Neutrophil (primary cell): ENCODE data around the gene PRKN.
A peak's percentile ranks its signal among the peaks of the same experiment; 100 is the strongest.

ENCODE experiments used
- H3K27ac ChIP-seq: fragments of 200-600 bp; sonication (generic); 2 replicates; pipeline ENCODE4 v1.5.1; 2016; ENCODE audit warnings: mild to moderate bottlenecking, moderate library complexity
- H3K27me3 ChIP-seq: fragments of 200-600 bp; sonication (generic); 2 replicates; pipeline ENCODE4 v1.6.0; 2016; ENCODE audit warnings: mild to moderate bottlenecking
- H3K36me3 ChIP-seq: fragments of 200-600 bp; sonication (generic); 2 replicates; pipeline ENCODE4 v1.5.1; 2017
- H3K4me1 ChIP-seq, 2 experiments: fragments of 200-600 bp in 1 of 2; sonication (generic) in 1 of 2; 1 replicate in 1 of 2; 2 replicates in 1 of 2; pipeline versions ENCODE4 v1.5.1 to v1.6.1; 2013 to 2016; ENCODE audit warnings: low read depth in 1 of 2, low read length in 1 of 2, mild to moderate bottlenecking in 1 of 2, moderate library complexity in 1 of 2; ENCODE audit not compliant: control insufficient read depth in 1 of 2, insufficient read depth in 1 of 2
- H3K4me3 ChIP-seq, 2 experiments: fragments of 200-600 bp in 1 of 2; sonication (generic) in 1 of 2; 1 replicate in 1 of 2; 2 replicates in 1 of 2; pipeline ENCODE4 v1.5.1; 2013 to 2016; ENCODE audit warnings: low read depth in 1 of 2, low read length in 1 of 2, mild to moderate bottlenecking in 1 of 2, moderate library complexity in 1 of 2
- H3K9me3 ChIP-seq: fragments of 200-600 bp; sonication (generic); 2 replicates; pipeline ENCODE4 v1.5.1; 2016
- TF ChIP-seq, protein P1 (sequence below): fragments of 200-600 bp; sonication (generic); IDR thresholded peaks from 2 replicates; pipeline ENCODE4 v1.5.1; 2016; ENCODE audit warnings: antibody characterized with exemption

PRKN gene

DNA sequence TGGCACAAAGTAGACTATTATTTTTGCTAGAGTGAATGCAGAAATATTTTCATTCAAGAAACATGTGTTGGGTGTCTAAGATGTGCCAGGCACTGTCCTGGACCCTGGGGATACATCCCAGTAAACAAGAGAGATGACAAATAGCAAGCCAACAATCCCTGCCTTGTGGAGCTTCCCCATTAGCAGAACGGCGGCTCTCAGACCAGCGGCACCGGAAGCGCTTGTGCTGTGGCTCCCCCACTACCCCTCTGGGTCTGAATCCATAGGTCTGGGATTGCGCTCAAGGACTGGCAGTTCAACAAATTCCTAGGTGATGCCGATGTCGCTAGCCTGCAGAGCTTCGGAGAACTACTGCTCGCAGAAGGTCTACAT lies 1355.2 kb downstream of the PRKN start:
- H3K4me3 ChIP-seq = no peak overlapping the region
- H3K27me3 ChIP-seq = no peaks in the 10 kb centered on the region
- no peak overlapping the region for H3K27ac ChIP-seq
- peaks cover 8% of the 10 kb centered on the region in 2 experiments for H3K4me1 ChIP-seq
- TF ChIP-seq, protein P1, sequence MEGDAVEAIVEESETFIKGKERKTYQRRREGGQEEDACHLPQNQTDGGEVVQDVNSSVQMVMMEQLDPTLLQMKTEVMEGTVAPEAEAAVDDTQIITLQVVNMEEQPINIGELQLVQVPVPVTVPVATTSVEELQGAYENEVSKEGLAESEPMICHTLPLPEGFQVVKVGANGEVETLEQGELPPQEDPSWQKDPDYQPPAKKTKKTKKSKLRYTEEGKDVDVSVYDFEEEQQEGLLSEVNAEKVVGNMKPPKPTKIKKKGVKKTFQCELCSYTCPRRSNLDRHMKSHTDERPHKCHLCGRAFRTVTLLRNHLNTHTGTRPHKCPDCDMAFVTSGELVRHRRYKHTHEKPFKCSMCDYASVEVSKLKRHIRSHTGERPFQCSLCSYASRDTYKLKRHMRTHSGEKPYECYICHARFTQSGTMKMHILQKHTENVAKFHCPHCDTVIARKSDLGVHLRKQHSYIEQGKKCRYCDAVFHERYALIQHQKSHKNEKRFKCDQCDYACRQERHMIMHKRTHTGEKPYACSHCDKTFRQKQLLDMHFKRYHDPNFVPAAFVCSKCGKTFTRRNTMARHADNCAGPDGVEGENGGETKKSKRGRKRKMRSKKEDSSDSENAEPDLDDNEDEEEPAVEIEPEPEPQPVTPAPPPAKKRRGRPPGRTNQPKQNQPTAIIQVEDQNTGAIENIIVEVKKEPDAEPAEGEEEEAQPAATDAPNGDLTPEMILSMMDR = no peak
- no peaks in the 10 kb centered on the region for H3K36me3 ChIP-seq
- no peaks in the 10 kb centered on the region for H3K9me3 ChIP-seq

DNA sequence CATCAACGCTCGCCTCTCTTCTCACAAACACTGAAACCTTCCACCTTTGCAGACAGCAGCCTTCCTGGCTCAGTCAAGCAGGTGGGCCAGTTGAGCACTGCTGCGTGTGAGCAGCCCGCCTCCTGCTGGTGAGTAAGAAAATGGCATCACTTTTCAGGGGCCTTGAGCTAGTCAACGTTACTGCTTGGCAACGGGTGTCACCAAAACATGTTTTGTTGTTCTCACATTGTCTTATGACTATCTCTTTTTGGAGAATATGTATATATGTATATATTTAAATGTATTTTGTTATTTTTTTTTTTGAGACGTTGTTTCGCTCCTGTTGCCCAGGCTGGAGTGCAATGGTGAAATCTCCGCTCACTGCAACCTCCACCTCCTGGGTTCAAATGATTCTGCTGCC lies 1356.7 kb downstream of the PRKN start:
- Histone ChIP-seq H3K4me1 (peaks cover 12 to 17% of the 10 kb centered on the region in 2 experiments), H3K27ac (no peak overlapping the region), H3K36me3 (no peaks in the 10 kb centered on the region), H3K27me3 (no peaks in the 10 kb centered on the region), H3K4me3 (no peak overlapping the region), H3K9me3 (no peaks in the 10 kb centered on the region)
- TF ChIP-seq, protein P1 = peak; percentile 49

DNA sequence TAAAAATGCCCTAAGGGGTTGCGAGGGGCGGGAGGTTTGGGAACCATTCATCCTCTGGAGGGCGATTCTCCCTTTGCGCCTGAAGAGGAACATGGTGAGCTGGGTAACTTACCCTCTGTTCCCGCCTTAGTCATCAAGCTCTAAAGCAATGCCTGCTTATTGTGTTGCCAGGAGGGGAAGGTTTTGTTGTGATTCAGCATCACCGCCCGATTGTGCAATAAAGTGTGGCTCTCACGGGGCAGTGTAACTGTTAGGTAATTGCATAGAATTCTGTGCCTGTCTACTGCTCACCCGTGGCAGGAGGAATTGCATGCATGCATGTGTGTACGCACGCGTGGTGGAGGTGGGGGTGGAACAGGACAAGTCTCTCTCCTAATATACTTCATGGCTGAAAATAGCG lies 1358.2 kb downstream of the PRKN start:
- TF ChIP-seq, protein P1 = no peak
- Histone ChIP-seq H3K27ac (peak overlapping the region; percentile 41), H3K4me3 (no peak overlapping the region), H3K27me3 (no peaks in the 10 kb centered on the region), H3K36me3 (no peaks in the 10 kb centered on the region), H3K4me1 (peaks cover 14 to 20% of the 10 kb centered on the region in 2 experiments), H3K9me3 (no peaks in the 10 kb centered on the region)

DNA sequence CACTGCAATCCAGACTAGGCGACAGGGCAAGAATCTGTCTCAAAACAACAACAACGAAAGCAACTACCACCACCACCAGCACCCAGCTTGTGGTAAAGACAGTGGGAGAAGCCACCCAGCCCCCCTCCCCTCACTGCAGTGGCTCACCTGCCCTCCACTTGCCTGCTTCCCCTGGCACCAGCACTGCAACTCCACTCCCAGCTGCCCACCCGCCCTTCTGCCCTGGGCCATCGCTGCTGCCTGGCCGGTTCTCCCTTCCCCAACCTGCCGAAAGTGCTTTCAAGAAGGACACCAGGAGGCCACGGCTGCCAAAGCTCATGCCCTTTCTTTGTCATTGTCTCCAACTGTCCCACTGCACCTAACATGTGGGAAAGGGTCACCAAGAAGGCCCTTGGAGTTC lies 1359.1 kb downstream of the PRKN start:
- Histone ChIP-seq H3K4me1 (peaks cover 14 to 20% of the 10 kb centered on the region in 2 experiments), H3K9me3 (no peaks in the 10 kb centered on the region), H3K36me3 (no peaks in the 10 kb centered on the region), H3K27ac (peak overlapping the region; percentile 41), H3K27me3 (no peaks in the 10 kb centered on the region), H3K4me3 (no peak overlapping the region)
- TF ChIP-seq, protein P1 = no peak

DNA sequence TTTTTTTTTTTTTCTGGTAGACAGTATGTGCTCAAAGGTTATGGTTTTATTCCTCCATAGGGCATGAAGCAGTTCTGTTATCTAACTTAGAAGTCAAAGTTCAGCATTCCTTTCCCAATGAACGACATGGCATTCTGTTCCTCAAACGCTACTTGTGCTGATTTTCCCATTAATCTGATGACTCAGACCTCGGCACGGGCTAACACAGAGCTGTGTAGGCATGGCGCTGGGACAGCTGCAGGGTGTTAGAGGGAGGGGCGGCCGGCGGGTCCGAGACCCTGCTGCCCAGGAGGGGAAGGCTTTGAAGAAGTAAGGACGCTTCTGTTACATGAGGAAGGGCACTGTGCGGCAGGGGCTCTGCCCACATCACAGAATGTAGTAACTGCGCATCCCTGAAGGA lies 1360.1 kb downstream of the PRKN start:
- Histone ChIP-seq H3K27ac (no peak overlapping the region), H3K4me1 (peaks cover 14 to 20% of the 10 kb centered on the region in 2 experiments), H3K9me3 (no peaks in the 10 kb centered on the region), H3K4me3 (no peak overlapping the region), H3K36me3 (no peaks in the 10 kb centered on the region), H3K27me3 (no peaks in the 10 kb centered on the region)
- TF ChIP-seq, protein P1 = no peak
